GM12874 (cell line): ENCODE data around the gene GID8.

Experiments used
- CTCF ChIP-seq: IDR thresholded peaks from 2 replicates; pipeline ENCODE4 v1.5.1; 2011; ENCODE audit warnings: low read depth, mild to moderate bottlenecking, control low read depth, low read length, moderate library complexity; ENCODE audit not compliant: insufficient read depth

GID8 gene

GRCh38 chr20:62905536-62906117, 32.3 kb upstream of the GID8 start:
- no peak for TF ChIP-seq CTCF

- TF ChIP-seq CTCF, result no peak
Observed at GRCh38 chr20:62906209-62906608, 31.7 kb upstream of the GID8 start.

GRCh38 chr20:62906647-62907375, 31.1 kb upstream of the GID8 start:
- no peak for TF ChIP-seq CTCF

- TF ChIP-seq CTCF, result peak; percentile 73
Observed at GRCh38 chr20:62907384-62908317, 30.3 kb upstream of the GID8 start.

- no peak for TF ChIP-seq CTCF
Observed at GRCh38 chr20:62908971-62909791, 28.8 kb upstream of the GID8 start.

- no peak for TF ChIP-seq CTCF
Observed at GRCh38 chr20:62910217-62910766, 27.7 kb upstream of the GID8 start.
